AG04450 (cell line): ENCODE data around the gene CD27. TPM values are rescaled to one million over a fixed set of nuclear protein-coding genes. Genes with fewer than 3 reads are reported as not detected.

Source experiments
- CTCF ChIA-PET: fragments of 300-600, 350-600 bp; formaldehyde crosslinking; extraction: SDS; loops from one replicate; lab custom pipeline; 2022; ENCODE audit warnings: antibody characterized with exemption, inconsistent platforms; lab: Charles Lee
- POLR2A ChIA-PET: fragments of 350-600 bp; formaldehyde crosslinking; extraction: SDS; loops from one replicate; lab custom pipeline; 2021; ENCODE audit warnings: antibody characterized with exemption, inconsistent platforms; lab: Yijun Ruan, JAX
- DNase-seq: peaks from one replicate; pipeline ENCODE4 v3.0.0-alpha.2; 2011; ENCODE audit warnings: low read depth, low spot score
- H3K27ac ChIP-seq: one replicate; pipeline ENCODE4 v1.5.1; 2012; ENCODE audit warnings: low read depth, low read length, control low read depth
- H3K27me3 ChIP-seq: one replicate; pipeline ENCODE4 v1.6.0; 2012; ENCODE audit warnings: low read length; ENCODE audit not compliant: control insufficient read depth, insufficient read depth
- H3K4me3 ChIP-seq: 2 replicates; pipeline ENCODE4 v1.5.1; 2011; ENCODE audit warnings: mild to moderate bottlenecking, low read depth, low read length, control low read depth
- H3K9me3 ChIP-seq: 2 replicates; pipeline ENCODE4 v1.5.1; 2012; ENCODE audit warnings: low read length; ENCODE audit not compliant: control insufficient read depth, insufficient read depth
- polyA plus RNA-seq: library from polyadenylated mRNA; depleted of rRNA; stranded (reverse); fragments of >200 nt; gene quantifications from 2 replicates; pipeline ENCODE4 v1.2.3, GENCODE V29; 2011
- TF ChIP-seq, protein P1 (sequence below): IDR thresholded peaks from 2 replicates; pipeline ENCODE4 v1.5.1; 2011; ENCODE audit warnings: low read depth, low read length, control low read depth, inconsistent platforms

The CD27 gene
- polyA plus RNA-seq, 1 experiment = not detected

DNA sequence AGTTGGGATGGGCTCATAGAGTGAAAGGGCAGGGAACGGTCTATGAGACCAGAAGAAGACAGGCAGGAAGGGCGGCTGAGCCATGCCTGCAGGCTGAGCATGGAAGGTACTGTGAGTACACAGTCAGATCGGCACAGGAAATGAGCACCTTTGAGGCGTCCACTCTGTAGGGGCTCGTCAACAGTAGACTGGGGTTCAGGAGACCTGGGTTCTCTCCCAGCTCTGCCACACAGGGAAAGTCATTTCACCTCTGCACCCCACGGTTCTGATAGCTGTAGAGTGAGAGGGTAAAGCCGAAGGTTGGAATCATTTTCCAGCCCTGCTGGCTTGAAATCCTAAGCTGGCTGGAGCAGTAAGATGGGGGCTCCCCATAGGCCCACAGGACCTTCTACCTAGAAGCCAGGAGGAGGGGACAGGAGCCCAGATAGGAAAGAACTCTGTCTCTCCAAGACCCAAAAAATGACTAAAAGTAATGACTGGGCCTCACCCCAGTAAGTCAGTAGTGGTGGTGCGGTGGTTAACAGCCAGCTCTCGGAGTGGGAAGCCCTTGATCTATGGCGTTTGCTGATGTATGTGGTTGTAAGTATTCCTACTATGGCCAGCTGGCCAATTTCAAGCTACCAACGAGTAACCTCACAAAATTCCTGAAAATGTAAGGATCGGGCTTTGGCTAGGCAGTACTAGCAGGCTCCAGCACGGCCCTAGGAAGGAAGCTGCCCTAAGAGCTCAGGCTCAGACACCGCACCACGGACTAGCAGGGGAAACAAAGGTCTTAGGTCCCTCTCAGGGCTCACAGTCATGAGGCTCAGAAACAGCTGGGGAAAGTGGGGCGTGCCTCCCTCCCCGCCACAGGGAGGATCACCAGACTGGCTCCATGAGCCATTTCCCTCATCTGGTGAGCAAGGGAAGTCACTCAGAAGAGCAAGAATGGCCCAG, 10.3 kb upstream of the CD27 start:
- TF ChIP-seq, protein P1, sequence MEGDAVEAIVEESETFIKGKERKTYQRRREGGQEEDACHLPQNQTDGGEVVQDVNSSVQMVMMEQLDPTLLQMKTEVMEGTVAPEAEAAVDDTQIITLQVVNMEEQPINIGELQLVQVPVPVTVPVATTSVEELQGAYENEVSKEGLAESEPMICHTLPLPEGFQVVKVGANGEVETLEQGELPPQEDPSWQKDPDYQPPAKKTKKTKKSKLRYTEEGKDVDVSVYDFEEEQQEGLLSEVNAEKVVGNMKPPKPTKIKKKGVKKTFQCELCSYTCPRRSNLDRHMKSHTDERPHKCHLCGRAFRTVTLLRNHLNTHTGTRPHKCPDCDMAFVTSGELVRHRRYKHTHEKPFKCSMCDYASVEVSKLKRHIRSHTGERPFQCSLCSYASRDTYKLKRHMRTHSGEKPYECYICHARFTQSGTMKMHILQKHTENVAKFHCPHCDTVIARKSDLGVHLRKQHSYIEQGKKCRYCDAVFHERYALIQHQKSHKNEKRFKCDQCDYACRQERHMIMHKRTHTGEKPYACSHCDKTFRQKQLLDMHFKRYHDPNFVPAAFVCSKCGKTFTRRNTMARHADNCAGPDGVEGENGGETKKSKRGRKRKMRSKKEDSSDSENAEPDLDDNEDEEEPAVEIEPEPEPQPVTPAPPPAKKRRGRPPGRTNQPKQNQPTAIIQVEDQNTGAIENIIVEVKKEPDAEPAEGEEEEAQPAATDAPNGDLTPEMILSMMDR = no peak
- CTCF ChIA-PET = interaction anchor here (2.6 kb wide), 1 partner anchor 31 kb away, joined by 17 read pairs; no protein-coding TSS in a partner anchor
- H3K9me3 ChIP-seq = no peaks in the 10 kb centered on the region
- no peaks in the 10 kb centered on the region for H3K27me3 ChIP-seq
- no peak for DNase-seq
- H3K4me3 ChIP-seq = no peak overlapping the region
- POLR2A ChIA-PET = interaction anchor here (0.5 to 2.1 kb wide), 4 partner anchors 8 to 35 kb away, joined by 3 to 6 read pairs (median 3); no protein-coding TSS in a partner anchor
- H3K27ac ChIP-seq = peak overlapping the region; percentile 25

DNA sequence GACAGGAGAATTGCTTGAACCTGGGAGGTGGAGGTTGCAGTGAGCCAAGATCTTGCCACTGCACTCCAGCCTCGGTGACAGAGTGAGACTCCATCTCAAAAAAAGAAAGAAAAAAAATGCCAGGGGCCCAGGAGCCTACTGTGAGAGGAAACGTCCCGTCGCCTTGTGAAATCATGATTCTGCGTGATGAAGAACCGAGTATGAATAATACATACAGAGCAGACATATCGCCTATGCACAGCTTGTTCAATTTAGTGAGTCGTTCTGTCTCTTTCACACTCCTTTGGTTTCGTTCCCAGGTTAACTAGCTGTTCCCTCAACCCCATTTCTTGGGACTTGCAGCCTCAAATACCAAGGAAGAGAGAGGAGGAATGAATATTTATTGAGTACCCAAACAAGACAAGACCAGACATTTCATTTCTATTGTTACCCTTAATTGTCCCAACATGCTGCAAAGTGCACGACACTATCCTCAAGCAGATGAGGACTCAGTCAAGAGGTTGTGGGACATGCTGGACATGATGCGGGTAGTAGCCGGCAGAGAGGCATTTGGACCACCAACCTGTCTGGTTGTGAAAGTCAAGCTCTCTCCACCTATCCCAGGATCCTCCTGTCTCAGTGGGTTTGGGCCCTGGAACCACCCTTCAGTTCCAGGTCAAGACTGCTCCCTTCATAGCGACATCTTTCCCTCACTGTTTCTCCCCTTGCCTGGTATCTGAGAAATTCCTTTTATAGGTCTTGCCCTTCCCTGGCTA, 8.6 kb upstream of the CD27 start:
- H3K9me3 ChIP-seq = no peaks in the 10 kb centered on the region
- H3K27me3 ChIP-seq = no peaks in the 10 kb centered on the region
- TF ChIP-seq, protein P1 = no peak
- ChIA-PET CTCF (interaction anchor here (1.5 kb wide), 1 partner anchor 29 kb away, joined by 7 read pairs; no protein-coding TSS in a partner anchor), POLR2A (interaction anchor here (1.0 kb wide), 1 partner anchor 113 kb away, joined by 3 read pairs; no protein-coding TSS in a partner anchor)
- DNase-seq = no peak
- no peak overlapping the region for H3K27ac ChIP-seq
- no peak overlapping the region for H3K4me3 ChIP-seq

DNA sequence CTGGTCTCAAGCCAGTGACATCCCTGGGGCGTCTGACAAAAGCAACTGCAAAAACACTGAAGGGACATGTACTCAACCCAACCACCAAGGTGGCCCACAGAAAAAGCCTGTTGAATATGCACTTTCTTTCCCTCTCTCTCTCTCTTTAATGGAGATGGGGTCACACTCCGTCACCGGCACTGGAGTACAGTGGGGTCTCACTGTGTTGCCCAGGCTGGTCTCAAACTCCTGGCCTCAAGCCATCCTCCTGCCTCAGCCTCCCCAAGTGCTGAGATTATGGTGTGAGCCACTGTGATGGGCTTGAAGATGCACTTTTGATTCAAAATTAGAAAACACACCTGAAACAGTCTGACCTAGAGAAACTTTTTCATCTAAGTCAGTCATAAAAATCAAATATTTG, 7.2 kb upstream of the CD27 start:
- Histone ChIP-seq H3K27ac (no peak overlapping the region), H3K27me3 (no peaks in the 10 kb centered on the region), H3K4me3 (no peak overlapping the region), H3K9me3 (no peaks in the 10 kb centered on the region)
- CTCF ChIA-PET = no interaction called here
- TF ChIP-seq, protein P1 = no peak
- POLR2A ChIA-PET = interaction anchor here (2.3 kb wide), 1 partner anchor 33 kb away, joined by 7 read pairs; the partner anchor contains the start of gene VAMP1
- no peak for DNase-seq

DNA sequence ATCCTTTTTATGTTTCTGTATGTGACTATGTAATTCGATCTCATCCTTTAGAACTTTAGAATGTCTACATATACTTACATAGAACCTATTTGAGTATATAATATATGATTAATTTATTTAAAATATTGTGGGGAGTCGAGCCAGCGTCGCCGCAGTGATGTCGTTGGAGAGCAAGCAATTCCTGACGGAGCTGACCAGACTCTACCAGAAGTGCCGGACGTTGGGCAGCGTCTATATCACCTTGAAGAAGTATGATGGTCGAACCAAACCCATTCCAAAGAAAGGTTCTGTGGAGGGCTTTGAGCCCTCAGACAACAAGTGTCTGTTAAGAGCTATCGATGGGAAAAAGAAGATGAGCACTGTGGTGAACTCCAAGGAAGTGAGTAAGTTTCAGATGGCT, 6.4 kb upstream of the CD27 start:
- CTCF ChIA-PET = interaction anchor here (2.9 kb wide), 1 partner anchor 27 kb away, joined by 25 read pairs; no protein-coding TSS in a partner anchor
- POLR2A ChIA-PET = interaction anchor here (2.3 kb wide), 1 partner anchor 32 kb away, joined by 7 read pairs; the partner anchor contains the start of gene VAMP1

More for the DNA sequence above, 6.4 kb upstream of the CD27 start:
- TF ChIP-seq, protein P1 = no peak
- Histone ChIP-seq H3K4me3 (no peak overlapping the region), H3K27me3 (no peaks in the 10 kb centered on the region), H3K9me3 (no peaks in the 10 kb centered on the region), H3K27ac (no peak overlapping the region)
- no peak for DNase-seq
